ENCODE measurements around the gene AGMO. TPM values are rescaled to one million over a fixed set of nuclear protein-coding genes. Genes with fewer than 3 reads are reported as not detected.

Gene AGMO
- total RNA-seq, 1 experiment from 2014 or later: 0.77 TPM

GRCh38 chr7:15481132-15481531 lies 80.7 kb downstream of the AGMO start:
- POLR2A ChIA-PET: no interaction called here
- DNase-seq (ENCODE audit: low spot score) (no peak), ATAC-seq (no peak)
- H3K27ac Mint-ChIP-seq: no peak overlapping the region
- H3K36me3 Mint-ChIP-seq: no peaks in the 10 kb centered on the region
- no peaks in the 10 kb centered on the region for H3K9me3 Mint-ChIP-seq
- H3K27me3 Mint-ChIP-seq (ENCODE audit: low read depth): no peaks in the 10 kb centered on the region
- H3K4me1 Mint-ChIP-seq: no peaks in the 10 kb centered on the region
- no peak overlapping the region for H3K4me3 Mint-ChIP-seq
- CTCF ChIA-PET: no interaction called here
- no peak for TF ChIP-seq E2F4 (CRISPR knock-in tag; IDR thresholded peaks at IDR 0.05; ENCODE audit: borderline replicate concordance, low read depth)

- ChIA-PET CTCF (no interaction called here), POLR2A (no interaction called here)
- Mint-ChIP-seq H3K36me3 (no peaks in the 10 kb centered on the region), H3K4me1 (no peaks in the 10 kb centered on the region), H3K4me3 (no peak overlapping the region), H3K9me3 (no peaks in the 10 kb centered on the region), H3K27me3 (ENCODE audit: low read depth) (no peaks in the 10 kb centered on the region), H3K27ac (no peak overlapping the region)
- no peak for TF ChIP-seq ERG (CRISPR knock-in tag; IDR thresholded peaks at IDR 0.05)
- no peak for TF ChIP-seq CREB1 (CRISPR knock-in tag; IDR thresholded peaks at IDR 0.05)
- no peak for TF ChIP-seq NFYB (CRISPR knock-in tag; conservative IDR thresholded peaks at IDR 0.05; ENCODE audit: low read depth)
- TF ChIP-seq ZNF232 (CRISPR knock-in tag; IDR thresholded peaks at IDR 0.05): no peak
- TF ChIP-seq ZNF425 (CRISPR knock-in tag; conservative IDR thresholded peaks at IDR 0.05): no peak
- TF ChIP-seq GABPB1 (CRISPR knock-in tag; IDR thresholded peaks at IDR 0.05): no peak
- no peak for TF ChIP-seq ESRRA (CRISPR knock-in tag; IDR thresholded peaks at IDR 0.05; ENCODE audit: borderline replicate concordance)
- no peak for TF ChIP-seq NR3C1 (CRISPR knock-in tag; conservative IDR thresholded peaks at IDR 0.05; ENCODE audit: low read depth)
- no peak for TF ChIP-seq ZNF317 (CRISPR knock-in tag; IDR thresholded peaks at IDR 0.05; ENCODE audit: borderline replicate concordance, low read depth)
- no peak for TF ChIP-seq FOXP4 (CRISPR knock-in tag; IDR thresholded peaks at IDR 0.05)
- no peak for TF ChIP-seq MAX (CRISPR knock-in tag; IDR thresholded peaks at IDR 0.05)
- ATAC-seq: no peak
- no peak for DNase-seq (ENCODE audit: low spot score)
These were observed 83.4 kb downstream of the AGMO start for GRCh38 chr7:15478401-15478800.

GRCh38 chr7:15476531-15476918 lies 85.3 kb downstream of the AGMO start:
- no peaks in the 10 kb centered on the region for H3K9me3 Mint-ChIP-seq
- ATAC-seq: no peak
- ChIA-PET CTCF (no interaction called here), POLR2A (no interaction called here)
- no peak for DNase-seq (ENCODE audit: low spot score)
- no peak overlapping the region for H3K4me3 Mint-ChIP-seq
- no peaks in the 10 kb centered on the region for H3K36me3 Mint-ChIP-seq
- H3K4me1 Mint-ChIP-seq: no peaks in the 10 kb centered on the region
- H3K27me3 Mint-ChIP-seq (ENCODE audit: low read depth): no peaks in the 10 kb centered on the region
- no peak overlapping the region for H3K27ac Mint-ChIP-seq
- TF ChIP-seq ZSCAN18 (CRISPR knock-in tag; IDR thresholded peaks at IDR 0.05) (no peak), KAT7 (CRISPR knock-in tag; IDR thresholded peaks at IDR 0.05; ENCODE audit: borderline replicate concordance) (no peak), NFYB (CRISPR knock-in tag; conservative IDR thresholded peaks at IDR 0.05; ENCODE audit: low read depth) (no peak), ATF6 (CRISPR knock-in tag; IDR thresholded peaks at IDR 0.05) (no peak), GTF2I (CRISPR knock-in tag; conservative IDR thresholded peaks at IDR 0.05) (no peak), AR (CRISPR knock-in tag; IDR thresholded peaks at IDR 0.05) (no peak), NR2C2 (CRISPR knock-in tag; IDR thresholded peaks at IDR 0.05) (no peak)
